Right lobe of liver (tissue), 4 donors: ENCODE measurements around the gene TWNK.

Source experiments
- CTCF ChIP-seq, 4 donors: fragments of 200-600 bp in 3 of 4; fragments of 450-650 bp in 1 of 4; IDR thresholded peaks; one replicate each; pipeline versions ENCODE4 v1.5.1 to v1.8.0; 2016 to 2022; ENCODE audit warnings: antibody characterized with exemption in 4 of 4, mild to moderate bottlenecking in 2 of 4
- POLR2A ChIP-seq: fragments of 450-650 bp; IDR thresholded peaks from one replicate; pipeline ENCODE4 v1.6.1; 2017; ENCODE audit warnings: antibody characterized with exemption, mild to moderate bottlenecking
- donor health status: DM: no; HTN: no; CAD: no.
- donor health status: DM: no; HTN: no; CAD: no.
- donor health status: DM: no; HTN: yes; CAD: no.

DNA sequence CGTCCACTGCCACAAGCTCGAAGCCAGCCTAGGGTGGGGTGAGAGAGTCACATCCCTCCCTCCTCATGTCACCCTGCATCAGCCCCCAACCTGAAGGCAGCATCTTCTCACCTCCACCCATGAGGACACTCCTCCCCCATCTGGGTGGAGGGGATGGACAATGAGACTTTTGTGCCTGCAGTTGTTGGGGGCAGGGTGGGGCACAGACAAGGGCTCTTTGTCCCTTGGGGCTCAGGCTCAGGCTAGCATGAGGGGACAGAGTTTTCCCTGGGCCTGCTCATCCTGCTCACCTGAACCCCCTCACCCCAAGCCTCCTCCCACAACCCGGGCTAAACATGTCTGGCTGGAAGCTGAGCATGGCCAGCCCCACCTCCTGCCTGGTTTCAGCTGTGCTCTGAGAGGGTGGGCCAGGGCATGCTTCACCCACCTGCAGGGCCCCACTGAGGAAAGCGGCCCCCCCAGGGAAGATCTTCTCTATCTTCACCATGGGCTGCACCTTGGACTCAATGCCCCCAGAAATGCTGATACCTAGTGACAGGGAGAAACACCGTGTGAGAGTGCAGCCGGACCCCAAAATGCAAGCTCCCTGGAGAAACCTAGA, 21.6 kb downstream of the TWNK start:
- TF ChIP-seq POLR2A, result no peak
- TF ChIP-seq CTCF (IDR thresholded peaks at IDR 0.05), result no peak
